GM21360 (cell line): ENCODE measurements around the gene ADAM15.

Experiments used
- ATAC-seq: cut with Tn5 transposase; IDR thresholded peaks from one replicate; pipeline ENCODE4 v1.9.1; 2021; ENCODE audit warnings: mild to moderate bottlenecking, moderate library complexity; ENCODE audit not compliant: unreplicated experiment

ADAM15 gene

GRCh38 chr1:155030243-155030795 lies 20.8 kb upstream of the ADAM15 start:
- ATAC-seq: no peak

- ATAC-seq: no peak
Measured at GRCh38 chr1:155030899-155031298, 20.2 kb upstream of the ADAM15 start.

- no peak for ATAC-seq
Measured at GRCh38 chr1:155032886-155033285, 18.2 kb upstream of the ADAM15 start.

GRCh38 chr1:155033524-155033923 lies 17.6 kb upstream of the ADAM15 start, which contains the start of the genes DCST1 and DCST2:
DCST1 (plus strand) TSS chr1:155033824; CDS start chr1:155034037, 213 bp downstream.
DCST2 (minus strand) TSS chr1:155033781; CDS start chr1:155033701, 80 bp downstream.
- no peak for ATAC-seq

- no peak for ATAC-seq
Measured at GRCh38 chr1:155034318-155035208, 16.6 kb upstream of the ADAM15 start.

- no peak for ATAC-seq
Measured at GRCh38 chr1:155035936-155036335, 15.2 kb upstream of the ADAM15 start.

GRCh38 chr1:155037043-155037442 lies 14.1 kb upstream of the ADAM15 start:
- ATAC-seq: no peak

GRCh38 chr1:155037851-155038441 lies 13.2 kb upstream of the ADAM15 start:
- no peak for ATAC-seq

- ATAC-seq: no peak
Measured at GRCh38 chr1:155038602-155039307, 12.4 kb upstream of the ADAM15 start.

- ATAC-seq: no peak
Measured at GRCh38 chr1:155039308-155039669, 11.8 kb upstream of the ADAM15 start.

GRCh38 chr1:155040358-155041093 lies 10.6 kb upstream of the ADAM15 start:
- no peak for ATAC-seq

GRCh38 chr1:155042789-155043188 lies 8.3 kb upstream of the ADAM15 start:
- ATAC-seq: no peak

- ATAC-seq: no peak
Measured at GRCh38 chr1:155043301-155043702, 7.8 kb upstream of the ADAM15 start.

- no peak for ATAC-seq
Measured at GRCh38 chr1:155043793-155044192, 7.3 kb upstream of the ADAM15 start.

GRCh38 chr1:155044365-155044764 lies 6.8 kb upstream of the ADAM15 start:
- ATAC-seq: no peak

GRCh38 chr1:155044812-155045657 lies 6.1 kb upstream of the ADAM15 start:
- no peak for ATAC-seq

GRCh38 chr1:155048449-155049334 lies 2.4 kb upstream of the ADAM15 start:
- ATAC-seq: no peak

- no peak for ATAC-seq
Measured at GRCh38 chr1:155049651-155050559, 1.2 kb upstream of the ADAM15 start.
